DND-41 (cell line): ENCODE data around the gene CTNNAL1.

Source experiments
- ATAC-seq: fragments of 200-7000 bp; cut with Tn5 transposase; 3 replicates; pipeline ENCODE4 v1.9.1; 2021; ENCODE audit warnings: low read depth; ENCODE audit not compliant: insufficient read depth
- DNase-seq: peaks from one replicate; pipeline ENCODE4 v3.0.0-alpha.2; 2020
- H2AFZ ChIP-seq: 2 replicates; pipeline ENCODE4 v1.6.0; 2012; ENCODE audit warnings: low read depth, low read length
- H3K27ac ChIP-seq: 2 replicates; pipeline ENCODE4 v1.5.1; 2012; ENCODE audit warnings: low read length, inconsistent platforms
- H3K27me3 ChIP-seq: fragments of 200-600 bp; sonication (generic); 2 replicates; pipeline ENCODE4 v1.6.0; 2012; ENCODE audit warnings: low read length, mild to moderate bottlenecking, inconsistent platforms; ENCODE audit not compliant: insufficient read depth, poor library complexity
- H3K36me3 ChIP-seq: 2 replicates; pipeline ENCODE4 v1.5.1; 2012; ENCODE audit warnings: low read length, inconsistent platforms; ENCODE audit not compliant: insufficient read depth
- H3K4me1 ChIP-seq: 2 replicates; pipeline ENCODE4 v1.5.1; 2012; ENCODE audit warnings: mild to moderate bottlenecking, low read length; ENCODE audit not compliant: insufficient read depth
- H3K4me2 ChIP-seq: 2 replicates; pipeline ENCODE4 v1.6.0; 2012; ENCODE audit warnings: mild to moderate bottlenecking, moderate library complexity, low read length, inconsistent platforms; ENCODE audit not compliant: insufficient read depth
- H3K4me3 ChIP-seq, 2 experiments: fragments of 200-600 bp in 1 of 2; shearing (Covaris generic) in 1 of 2; 2 replicates each; pipeline ENCODE4 v1.5.1; 2012 to 2016; ENCODE audit warnings: inconsistent platforms in 2 of 2, low read length in 2 of 2, mild to moderate bottlenecking in 2 of 2, low read depth in 1 of 2, moderate library complexity in 1 of 2
- H3K79me2 ChIP-seq: 2 replicates; pipeline ENCODE4 v1.6.0; 2012; ENCODE audit warnings: low read length, inconsistent platforms; ENCODE audit not compliant: insufficient read depth
- H3K9ac ChIP-seq: 2 replicates; pipeline ENCODE4 v1.6.0; 2012; ENCODE audit warnings: low read depth, mild to moderate bottlenecking, inconsistent platforms, low read length, moderate library complexity
- H3K9me3 ChIP-seq: 2 replicates; pipeline ENCODE4 v1.5.1; 2012; ENCODE audit warnings: low read length, moderate library complexity, mild to moderate bottlenecking, inconsistent platforms; ENCODE audit not compliant: insufficient read depth, severe bottlenecking
- H4K20me1 ChIP-seq: 2 replicates; pipeline ENCODE4 v1.6.0; 2012; ENCODE audit warnings: low read length; ENCODE audit not compliant: insufficient read depth
- EZH2 ChIP-seq: IDR thresholded peaks from 3 replicates; pipeline ENCODE4 v1.6.1; 2012; ENCODE audit warnings: borderline replicate concordance, low read depth, mild to moderate bottlenecking, moderate library complexity, low read length, inconsistent platforms; ENCODE audit not compliant: severe bottlenecking
- TF ChIP-seq, protein P1 (sequence below): IDR thresholded peaks from 2 replicates; pipeline ENCODE4 v1.5.1; 2012; ENCODE audit warnings: borderline replicate concordance, low read length, moderate library complexity, mild to moderate bottlenecking; ENCODE audit not compliant: poor library complexity, severe bottlenecking; ENCODE audit errors: extremely low read depth

Gene CTNNAL1

DNA sequence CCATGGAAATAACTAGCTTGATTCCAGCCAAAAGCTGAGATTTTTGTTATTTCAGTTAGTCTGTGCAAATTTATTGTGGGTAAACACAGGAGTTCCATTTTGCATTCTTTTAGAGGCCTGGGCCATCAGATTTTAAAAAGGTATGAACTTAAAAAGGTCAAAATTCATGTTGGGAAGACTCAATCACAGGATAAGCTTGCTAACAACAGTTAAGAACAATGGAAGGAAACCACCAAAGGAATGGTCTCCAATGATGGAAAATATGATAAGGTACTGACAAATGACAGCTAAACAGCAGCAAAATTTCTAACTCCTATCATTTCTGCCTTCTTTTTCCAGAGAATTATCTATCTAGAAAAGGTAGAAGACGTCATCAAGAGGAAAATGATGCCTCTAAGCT lies 63.1 kb downstream of the CTNNAL1 start:
- Histone ChIP-seq H3K4me3 (no peak overlapping the region), H3K9me3 (no peaks in the 10 kb centered on the region), H3K9ac (no peak overlapping the region), H3K79me2 (no peaks in the 10 kb centered on the region), H3K4me1 (no peaks in the 10 kb centered on the region), H4K20me1 (no peaks in the 10 kb centered on the region), H3K36me3 (no peaks in the 10 kb centered on the region; the same call in 1 of the 2 replicates), H3K27ac (no peak overlapping the region), H2AFZ (no peak overlapping the region), H3K4me2 (no peak overlapping the region), H3K27me3 (no peaks in the 10 kb centered on the region)
- no peak for TF ChIP-seq EZH2
- TF ChIP-seq, protein P1, sequence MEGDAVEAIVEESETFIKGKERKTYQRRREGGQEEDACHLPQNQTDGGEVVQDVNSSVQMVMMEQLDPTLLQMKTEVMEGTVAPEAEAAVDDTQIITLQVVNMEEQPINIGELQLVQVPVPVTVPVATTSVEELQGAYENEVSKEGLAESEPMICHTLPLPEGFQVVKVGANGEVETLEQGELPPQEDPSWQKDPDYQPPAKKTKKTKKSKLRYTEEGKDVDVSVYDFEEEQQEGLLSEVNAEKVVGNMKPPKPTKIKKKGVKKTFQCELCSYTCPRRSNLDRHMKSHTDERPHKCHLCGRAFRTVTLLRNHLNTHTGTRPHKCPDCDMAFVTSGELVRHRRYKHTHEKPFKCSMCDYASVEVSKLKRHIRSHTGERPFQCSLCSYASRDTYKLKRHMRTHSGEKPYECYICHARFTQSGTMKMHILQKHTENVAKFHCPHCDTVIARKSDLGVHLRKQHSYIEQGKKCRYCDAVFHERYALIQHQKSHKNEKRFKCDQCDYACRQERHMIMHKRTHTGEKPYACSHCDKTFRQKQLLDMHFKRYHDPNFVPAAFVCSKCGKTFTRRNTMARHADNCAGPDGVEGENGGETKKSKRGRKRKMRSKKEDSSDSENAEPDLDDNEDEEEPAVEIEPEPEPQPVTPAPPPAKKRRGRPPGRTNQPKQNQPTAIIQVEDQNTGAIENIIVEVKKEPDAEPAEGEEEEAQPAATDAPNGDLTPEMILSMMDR, result no peak
- DNase-seq (no peak), ATAC-seq (no peak)

DNA sequence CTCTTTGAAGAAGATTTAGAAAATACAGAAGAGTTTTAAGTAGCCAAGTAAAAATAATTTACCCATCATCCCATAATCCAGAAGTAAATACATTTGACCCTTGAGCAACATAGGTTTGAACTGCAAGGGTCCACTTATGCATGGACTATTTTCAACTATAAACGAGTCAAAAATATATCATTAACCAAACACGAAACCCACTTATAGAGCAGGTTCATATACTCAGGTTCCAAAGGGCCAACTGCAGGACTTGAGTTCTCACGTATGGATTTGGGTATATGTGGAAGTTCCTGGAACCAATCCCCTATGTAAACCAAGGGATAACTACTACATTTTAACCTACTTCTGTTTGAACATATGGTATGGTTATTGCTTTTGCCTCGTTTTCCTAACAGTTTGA lies 73.3 kb downstream of the CTNNAL1 start:
- Histone ChIP-seq H3K4me1 (peaks cover 9% of the 10 kb centered on the region), H3K27ac (no peak overlapping the region), H4K20me1 (no peaks in the 10 kb centered on the region), H3K27me3 (no peaks in the 10 kb centered on the region), H3K9me3 (no peaks in the 10 kb centered on the region), H3K79me2 (peaks cover 10% of the 10 kb centered on the region), H2AFZ (no peak overlapping the region), H3K4me2 (no peak overlapping the region), H3K36me3 (peaks cover 30% of the 10 kb centered on the region), H3K9ac (no peak overlapping the region), H3K4me3 (no peak overlapping the region)
- ATAC-seq (no peak), DNase-seq (no peak)
- TF ChIP-seq, protein P1, result no peak
- no peak for TF ChIP-seq EZH2

DNA sequence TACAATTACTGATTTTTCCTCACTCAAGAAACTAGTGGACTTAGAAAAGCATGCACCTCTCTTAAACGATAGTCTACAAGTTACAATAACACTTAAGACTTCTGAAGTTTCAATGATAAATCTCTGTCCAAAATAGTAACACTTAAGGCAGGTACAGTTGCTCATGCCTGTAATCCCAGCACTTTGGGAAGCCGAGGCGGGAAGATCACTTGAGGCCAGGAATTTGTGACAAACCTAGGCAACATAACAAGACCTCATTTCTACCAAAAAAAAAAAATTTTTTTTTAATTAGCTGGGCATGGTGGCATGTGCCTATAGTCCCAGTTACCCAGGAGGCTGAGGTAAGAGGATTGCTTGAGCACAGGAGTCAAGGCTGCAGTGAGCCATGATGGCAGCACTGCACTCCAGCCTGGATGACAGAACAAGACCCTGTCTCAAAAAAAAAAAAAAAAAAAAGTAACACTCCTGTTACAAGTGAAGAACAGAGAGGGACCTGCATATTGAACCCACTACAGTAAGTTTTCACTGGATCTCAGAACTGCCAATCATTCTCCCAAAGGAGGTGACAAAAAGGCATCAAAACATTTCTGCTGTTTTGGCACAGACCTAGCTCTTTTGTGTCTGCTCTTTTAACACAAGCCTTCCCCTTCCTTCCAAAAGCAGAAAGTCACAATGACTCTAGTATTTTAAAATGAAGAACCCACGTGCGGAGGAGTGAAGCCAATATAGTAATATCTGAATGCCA lies 75.6 kb downstream of the CTNNAL1 start:
- H3K79me2 ChIP-seq, result peaks cover 27% of the 10 kb centered on the region
- H4K20me1 ChIP-seq, result no peaks in the 10 kb centered on the region
- TF ChIP-seq EZH2, result no peak
- TF ChIP-seq, protein P1, result no peak
- H3K4me3 ChIP-seq, result no peak overlapping the region
- H3K27me3 ChIP-seq, result no peaks in the 10 kb centered on the region
- no peak for ATAC-seq
- H3K9ac ChIP-seq, result no peak overlapping the region
- H3K36me3 ChIP-seq, result peaks cover 21% of the 10 kb centered on the region
- DNase-seq, result no peak
- no peak overlapping the region for H3K27ac ChIP-seq
- no peaks in the 10 kb centered on the region for H3K9me3 ChIP-seq
- H3K4me1 ChIP-seq, result peaks cover 18% of the 10 kb centered on the region
- H3K4me2 ChIP-seq, result no peak overlapping the region
- no peak overlapping the region for H2AFZ ChIP-seq
